GM12875 (cell line): ENCODE data around the gene TFCP2L1.

Source experiments
- H3K4me3 ChIP-seq: one replicate; pipeline ENCODE4 v1.5.1; 2011; ENCODE audit warnings: low read depth, low read length, control low read depth
- CTCF ChIP-seq: IDR thresholded peaks from 2 replicates; pipeline ENCODE4 v1.5.1; 2011; ENCODE audit warnings: low read depth, mild to moderate bottlenecking, control low read depth, inconsistent platforms, low read length, moderate library complexity, borderline replicate concordance; ENCODE audit not compliant: insufficient read depth

The TFCP2L1 gene

DNA sequence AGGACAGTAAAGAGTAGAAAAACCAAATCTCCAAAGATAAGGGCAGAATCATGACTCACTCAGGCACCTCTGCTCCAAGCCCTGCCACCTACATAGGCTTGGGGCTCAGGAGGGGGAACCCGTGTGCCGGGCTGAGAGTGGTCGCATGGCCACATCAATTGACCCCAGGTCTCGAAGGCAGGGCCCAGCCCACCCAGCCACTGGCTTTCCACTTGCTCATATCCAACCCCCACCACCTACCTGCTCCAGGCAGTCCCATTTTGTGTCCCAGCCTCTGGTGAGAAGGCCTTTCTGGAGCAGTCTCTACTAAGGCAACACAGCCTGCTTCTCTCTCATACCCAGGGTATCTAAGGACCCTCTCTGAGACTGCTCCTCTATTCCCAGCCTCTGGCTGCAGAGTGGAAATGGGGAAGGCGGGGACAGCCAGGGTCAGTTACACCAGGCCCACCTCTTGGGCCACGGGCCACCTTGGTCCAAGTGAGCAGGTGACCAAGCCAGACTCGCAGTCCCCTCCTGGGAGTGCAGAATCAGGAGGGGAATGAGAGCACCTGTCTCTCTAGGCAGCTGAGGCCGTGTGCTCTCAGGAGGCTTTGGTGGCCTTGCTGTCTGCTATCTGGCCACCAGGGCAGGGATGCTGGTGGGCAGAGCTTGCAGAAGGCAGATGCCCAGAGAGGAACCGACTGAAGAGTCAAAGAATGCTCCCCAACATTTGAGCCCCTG lies 20.8 kb downstream of the TFCP2L1 start:
- no peak for TF ChIP-seq CTCF
- H3K4me3 ChIP-seq, result no peak overlapping the region

- no peak for TF ChIP-seq CTCF
- no peak overlapping the region for H3K4me3 ChIP-seq
Measured at GRCh38 chr2:121260370-121261154, 24.4 kb downstream of the TFCP2L1 start.

GRCh38 chr2:121258051-121258450 lies 27.0 kb downstream of the TFCP2L1 start:
- TF ChIP-seq CTCF, result no peak
- H3K4me3 ChIP-seq, result no peak overlapping the region

DNA sequence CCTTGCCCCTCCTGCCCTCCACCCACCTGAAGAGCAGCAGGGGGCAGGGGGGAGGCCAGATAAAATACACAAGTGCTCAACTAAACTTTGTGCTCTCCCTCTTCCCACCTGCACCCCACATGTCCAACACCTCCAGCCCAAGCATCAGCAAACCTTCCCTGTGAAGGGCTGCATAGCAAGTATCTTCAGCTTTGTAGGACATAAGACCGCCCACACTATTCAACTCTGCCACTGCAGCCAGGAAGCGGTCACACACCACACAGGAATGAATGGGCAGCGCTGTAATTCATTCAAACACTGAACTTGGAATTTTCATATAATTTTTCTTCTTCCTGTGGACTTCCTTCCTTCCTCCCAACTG lies 27.5 kb downstream of the TFCP2L1 start:
- TF ChIP-seq CTCF, result no peak

GRCh38 chr2:121256720-121257479 lies 28.1 kb downstream of the TFCP2L1 start:
- no peak for TF ChIP-seq CTCF
- no peak overlapping the region for H3K4me3 ChIP-seq

More for the DNA sequence above, 27.5 kb downstream of the TFCP2L1 start:
- H3K4me3 ChIP-seq, result no peak overlapping the region

- no peak overlapping the region for H3K4me3 ChIP-seq
- TF ChIP-seq CTCF, result no peak
Measured at GRCh38 chr2:121255358-121255757, 29.6 kb downstream of the TFCP2L1 start.
